Astrocyte of the hippocampus (primary cell): ENCODE results near the gene FOXD4.
A peak's percentile ranks its signal among the peaks of the same experiment; 100 is the strongest.
"Not testable (repeated sequence)": the region's sequence is repeated elsewhere in the genome, so short reads cannot be mapped to it uniquely, and the experiment has no call there.

Experiments
- DNase-seq: peaks from one replicate; pipeline ENCODE4 v3.0.0; 2011; ENCODE audit warnings: low read depth, low spot score

FOXD4 gene

GRCh38 chr9:93909-94308, 24.3 kb downstream of the FOXD4 start:
- not testable (repeated sequence) for DNase-seq

GRCh38 chr9:90851-91250, 27.4 kb downstream of the FOXD4 start:
- not testable (repeated sequence) for DNase-seq

DNA sequence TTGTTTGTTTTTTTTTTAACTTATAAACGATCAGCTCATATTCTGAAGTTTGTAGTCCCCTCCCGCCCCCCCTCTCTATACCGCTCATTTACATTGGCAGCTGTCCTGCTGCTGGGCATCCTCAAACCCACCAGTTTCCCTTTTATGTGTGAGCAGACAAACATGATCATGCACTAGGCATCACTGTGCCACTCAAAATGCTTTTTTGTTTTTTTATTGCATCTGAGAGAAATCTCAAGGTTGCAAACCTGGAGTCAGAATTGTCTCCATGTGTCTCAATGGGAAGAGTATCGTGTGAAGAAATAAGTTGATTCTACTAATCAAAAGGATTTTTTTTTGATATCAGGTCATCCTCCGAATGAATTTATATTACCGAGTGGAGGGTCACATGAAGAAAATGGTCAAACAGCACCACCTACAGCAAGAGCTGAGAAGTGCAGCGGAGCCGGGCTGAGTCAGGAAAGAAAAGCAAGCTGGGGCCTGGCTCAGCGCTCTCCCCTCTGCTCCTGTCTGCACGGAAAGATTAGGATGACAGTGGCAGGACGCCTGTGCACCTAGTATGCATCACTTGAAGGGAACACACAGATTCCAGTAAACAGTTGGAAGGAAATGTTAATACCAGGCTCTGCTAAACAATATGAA, 29.7 kb downstream of the FOXD4 start:
- not testable (repeated sequence) for DNase-seq

GRCh38 chr9:87860-88259, 30.4 kb downstream of the FOXD4 start:
- DNase-seq = not testable (repeated sequence)

- DNase-seq = not testable (repeated sequence)
Measured at GRCh38 chr9:87105-87504, 31.1 kb downstream of the FOXD4 start.

GRCh38 chr9:86697-87096, 31.5 kb downstream of the FOXD4 start:
- DNase-seq = not testable (repeated sequence)

DNA sequence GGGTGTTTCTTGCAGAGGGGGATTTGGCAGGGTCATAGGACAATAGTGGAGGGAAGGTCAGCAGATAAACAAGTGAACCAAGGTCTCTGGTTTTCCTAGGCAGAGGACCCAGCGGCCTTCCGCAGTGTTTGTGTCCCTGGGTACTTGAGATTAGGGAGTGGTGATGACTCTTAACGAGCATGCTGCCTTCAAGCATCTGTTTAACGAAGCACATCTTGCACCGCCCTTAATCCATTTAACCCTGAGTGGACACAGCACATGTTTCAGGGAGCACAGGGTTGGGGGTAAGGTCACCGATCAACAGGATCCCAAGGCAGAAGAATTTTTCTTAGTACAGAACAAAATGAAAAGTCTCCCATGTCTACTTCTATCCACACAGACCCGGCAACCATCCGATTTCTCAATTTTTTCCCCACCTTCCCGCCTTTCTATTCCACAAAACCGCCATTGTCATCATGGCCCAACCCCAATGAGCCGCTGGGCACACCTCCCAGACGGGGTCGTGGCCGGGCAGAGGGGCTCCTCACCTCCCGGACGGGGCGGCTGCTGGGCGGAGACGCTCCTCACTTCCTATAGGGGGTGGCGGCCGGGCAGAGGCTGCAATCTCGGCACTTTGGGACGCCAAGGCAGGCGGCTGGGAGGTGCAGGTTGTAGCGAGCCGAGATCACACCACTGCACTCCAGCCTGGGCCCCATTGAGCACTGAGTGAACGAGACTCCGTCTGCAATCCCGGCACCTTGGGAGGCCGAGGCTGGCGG, 35.1 kb downstream of the FOXD4 start:
- not testable (repeated sequence) for DNase-seq

DNA sequence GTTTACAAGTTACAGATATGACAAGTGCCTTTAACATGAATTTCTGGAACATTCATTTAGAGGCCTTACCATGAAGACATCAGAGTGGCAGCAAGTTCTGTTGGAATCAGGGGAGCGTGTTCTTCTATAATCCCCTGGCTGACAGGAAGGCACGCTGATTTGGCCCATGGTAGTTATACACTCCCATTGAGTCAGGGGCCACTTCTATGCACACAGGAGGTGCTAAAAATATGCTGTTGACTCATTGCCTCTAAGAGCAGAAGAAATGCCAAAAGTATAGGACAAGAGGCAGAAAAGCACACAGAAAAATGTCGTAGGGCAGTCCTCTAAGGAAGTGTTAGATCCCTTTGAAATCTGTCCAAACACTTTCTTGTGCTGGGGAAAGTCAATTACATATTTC, 39.9 kb downstream of the FOXD4 start:
- not testable (repeated sequence) for DNase-seq

- DNase-seq = not testable (repeated sequence)
Measured at GRCh38 chr9:76389-76788, 41.8 kb downstream of the FOXD4 start.

DNA sequence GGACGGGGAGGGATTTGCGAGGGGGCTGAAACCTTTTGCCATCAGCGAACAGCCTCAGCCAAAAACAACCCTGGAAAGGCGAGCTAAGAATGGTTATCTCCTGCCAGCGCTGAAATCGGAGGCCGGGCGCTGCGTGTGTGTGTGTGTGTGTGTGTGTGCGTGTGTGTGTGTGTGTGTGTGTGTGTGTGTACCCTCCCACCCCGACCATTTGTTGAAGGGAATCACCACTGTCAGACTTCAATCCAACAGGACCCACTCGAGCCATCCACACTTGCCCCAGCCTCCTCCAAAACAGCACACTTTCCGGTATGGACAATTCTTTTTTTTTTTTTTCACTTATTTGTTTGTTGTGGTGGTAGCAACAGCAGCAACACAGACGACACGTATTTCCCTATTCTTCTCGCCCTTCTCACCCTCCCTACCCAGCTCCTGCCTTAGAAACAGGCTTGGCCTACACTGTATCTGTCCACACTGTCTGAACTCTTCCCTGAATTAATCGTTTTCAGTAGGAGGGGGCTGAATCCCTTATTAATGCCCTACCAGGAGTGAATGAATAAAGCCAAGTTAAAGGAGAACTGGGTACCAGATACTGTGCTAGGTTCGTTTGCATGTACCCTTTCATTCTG, 44.2 kb downstream of the FOXD4 start:
- not testable (repeated sequence) for DNase-seq

DNA sequence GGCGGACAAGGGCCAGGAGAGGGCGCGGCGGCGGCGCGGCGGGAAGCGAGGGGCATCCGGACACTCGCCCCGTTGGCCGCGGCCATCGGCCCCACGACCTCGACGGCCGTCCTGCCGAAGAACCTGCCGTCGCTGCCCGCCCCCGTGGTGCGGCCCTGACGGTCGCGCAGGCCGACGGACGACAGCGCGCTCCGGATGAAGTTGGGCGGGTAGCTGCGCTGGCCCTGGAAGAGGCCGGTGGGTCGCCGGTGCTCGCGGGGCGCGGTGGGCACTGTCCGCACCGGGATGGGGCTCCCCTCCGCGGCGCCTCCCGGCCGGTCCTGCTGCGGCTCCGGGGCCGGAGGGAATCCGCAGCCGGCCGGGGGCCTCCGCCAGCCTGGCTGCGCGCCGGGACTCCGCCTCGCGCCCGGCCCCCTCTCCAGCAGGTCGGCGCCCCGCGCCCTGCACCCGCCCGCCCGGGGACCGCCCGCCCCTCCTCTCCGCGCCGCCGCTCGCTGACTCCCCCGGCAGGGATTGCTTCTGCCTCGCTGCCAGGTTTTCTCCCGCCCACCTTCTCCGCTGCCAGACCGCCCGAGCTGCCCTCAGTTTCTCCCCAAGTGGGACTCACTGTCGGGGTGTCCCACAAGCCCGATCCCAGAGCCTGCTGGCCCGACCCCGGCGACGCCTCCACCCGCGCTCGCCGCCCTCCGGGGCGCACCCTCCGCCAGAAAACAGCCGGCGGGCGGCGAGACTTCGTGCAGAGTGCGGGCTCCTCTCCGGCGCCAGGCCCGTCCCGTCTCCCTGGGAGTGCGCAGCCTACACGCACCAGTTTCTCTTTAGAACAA, 44.9 kb downstream of the FOXD4 start:
- peak; percentile 23 for DNase-seq
